GM13977 (cell line): ENCODE measurements around the gene RHOU.

Experiments
- DNase-seq: peaks from one replicate; pipeline ENCODE4 v3.0.0; 2012; ENCODE audit warnings: low spot score
- CTCF ChIP-seq: IDR thresholded peaks from 2 replicates; pipeline ENCODE4 v1.5.1; 2012; ENCODE audit warnings: mild to moderate bottlenecking, control low read depth; ENCODE audit not compliant: insufficient read depth; ENCODE audit errors: extremely low read depth, missing control alignments
- in situ Hi-C: fragments of 300-500 bp; cut with MboI; formaldehyde crosslinking; loops from one replicate; pipeline ENCODE4 v1.12.0; 2022; ENCODE audit warnings: low sequenced_read_pairs, low pct_unique_long_range_greater_than_20kb, mixed read lengths, inconsistent platforms; ENCODE audit not compliant: unreplicated experiment

RHOU gene

GRCh38 chr1:228723287-228723686 is 12.0 kb upstream of the RHOU start:
- DNase-seq, result no peak
- TF ChIP-seq CTCF, result no peak
- in situ Hi-C loops, result no loop called here

- no peak for TF ChIP-seq CTCF
Observed at GRCh38 chr1:228723921-228724320, 11.4 kb upstream of the RHOU start.

GRCh38 chr1:228725178-228725577 is 10.1 kb upstream of the RHOU start:
- TF ChIP-seq CTCF, result no peak
- in situ Hi-C loops, result no loop called here
- no peak for DNase-seq

More at GRCh38 chr1:228723921-228724320, 11.4 kb upstream of the RHOU start:
- in situ Hi-C loops, result no loop called here
- DNase-seq, result no peak

GRCh38 chr1:228727681-228728171 is 7.6 kb upstream of the RHOU start:
- DNase-seq, result no peak
- in situ Hi-C loops, result no loop called here
- TF ChIP-seq CTCF, result no peak

- in situ Hi-C loops, result no loop called here
- no peak for DNase-seq
- TF ChIP-seq CTCF, result no peak
Observed at GRCh38 chr1:228732426-228732825, 2.9 kb upstream of the RHOU start.

GRCh38 chr1:228733576-228733975 is 1.7 kb upstream of the RHOU start:
- no peak for DNase-seq
- no peak for TF ChIP-seq CTCF
- in situ Hi-C loops, result no loop called here
